Parathyroid adenoma (tissue), 2 donors: ENCODE results near the gene NFIB.

Source experiments
- H2AFZ ChIP-seq: fragments of 300-600 bp; sonication (generic); one replicate; pipeline ENCODE4 v1.7.0; 2017; ENCODE audit warnings: antibody characterized with exemption, mild to moderate bottlenecking
- H3K27ac ChIP-seq: fragments of 300-600 bp; sonication (generic); one replicate; pipeline ENCODE4 v1.7.0; 2017
- H3K27me3 ChIP-seq: fragments of 300-600 bp; sonication (generic); one replicate; pipeline ENCODE4 v1.7.0; 2017; ENCODE audit warnings: low read length; ENCODE audit not compliant: control insufficient read depth, insufficient read depth
- H3K36me3 ChIP-seq: fragments of 300-600 bp; sonication (generic); one replicate; pipeline ENCODE4 v1.7.0; 2017; ENCODE audit warnings: low read length; ENCODE audit not compliant: control insufficient read depth, insufficient read depth
- H3K4me1 ChIP-seq: fragments of 300-600 bp; sonication (generic); one replicate; pipeline ENCODE4 v1.7.0; 2017; ENCODE audit warnings: control low read depth
- H3K4me2 ChIP-seq: fragments of 300-600 bp; sonication (generic); one replicate; pipeline ENCODE4 v1.7.0; 2017; ENCODE audit warnings: low read length
- H3K4me3 ChIP-seq: fragments of 300-600 bp; sonication (generic); one replicate; pipeline ENCODE4 v1.7.0; 2017; ENCODE audit warnings: low read depth, low read length
- H3K79me2 ChIP-seq: fragments of 300-600 bp; sonication (generic); one replicate; pipeline ENCODE4 v1.7.0; 2017; ENCODE audit warnings: control low read depth
- H3K9ac ChIP-seq: fragments of 300-600 bp; sonication (generic); one replicate; pipeline ENCODE4 v1.7.0; 2017; ENCODE audit warnings: mild to moderate bottlenecking
- H3K9me3 ChIP-seq: fragments of 300-600 bp; sonication (generic); one replicate; pipeline ENCODE4 v1.7.0; 2017; ENCODE audit warnings: low read length; ENCODE audit not compliant: control insufficient read depth
- CTCF ChIP-seq: fragments of 300-600 bp; sonication (generic); IDR thresholded peaks from one replicate; pipeline ENCODE4 v1.7.0; 2017; ENCODE audit warnings: antibody characterized with exemption, mild to moderate bottlenecking
- donor health status: primary hyperparathyroidism.

Gene NFIB

GRCh38 chr9:14261616-14262015 lies 52.3 kb downstream of the NFIB start:
- Histone ChIP-seq H3K4me1 (no peaks in the 10 kb centered on the region), H3K9me3 (no peaks in the 10 kb centered on the region), H3K27ac (no peak overlapping the region), H3K4me3 (no peak overlapping the region), H3K36me3 (no peaks in the 10 kb centered on the region), H2AFZ (no peak overlapping the region), H3K79me2 (no peaks in the 10 kb centered on the region), H3K4me2 (no peak overlapping the region), H3K9ac (no peak overlapping the region), H3K27me3 (no peaks in the 10 kb centered on the region)
- no peak for TF ChIP-seq CTCF

- Histone ChIP-seq H3K79me2 (no peaks in the 10 kb centered on the region), H3K36me3 (no peaks in the 10 kb centered on the region), H2AFZ (no peak overlapping the region), H3K4me2 (no peak overlapping the region), H3K9me3 (no peaks in the 10 kb centered on the region), H3K4me3 (no peak overlapping the region), H3K27me3 (no peaks in the 10 kb centered on the region), H3K27ac (no peak overlapping the region), H3K4me1 (no peaks in the 10 kb centered on the region), H3K9ac (no peak overlapping the region)
- TF ChIP-seq CTCF = no peak
Observed at GRCh38 chr9:14260101-14260500, 53.8 kb downstream of the NFIB start.

GRCh38 chr9:14258660-14259239 lies 55.2 kb downstream of the NFIB start:
- Histone ChIP-seq H3K79me2 (no peaks in the 10 kb centered on the region), H3K9ac (no peak overlapping the region), H3K4me3 (no peak overlapping the region), H2AFZ (no peak overlapping the region), H3K27ac (no peak overlapping the region), H3K27me3 (no peaks in the 10 kb centered on the region), H3K36me3 (no peaks in the 10 kb centered on the region), H3K4me1 (no peaks in the 10 kb centered on the region), H3K4me2 (no peak overlapping the region), H3K9me3 (no peaks in the 10 kb centered on the region)
- TF ChIP-seq CTCF = no peak

- no peaks in the 10 kb centered on the region for H3K27me3 ChIP-seq
- H3K4me3 ChIP-seq = no peak overlapping the region
- no peak overlapping the region for H3K9ac ChIP-seq
- no peak overlapping the region for H2AFZ ChIP-seq
- no peak for TF ChIP-seq CTCF
- H3K9me3 ChIP-seq = no peaks in the 10 kb centered on the region
- H3K4me1 ChIP-seq = no peaks in the 10 kb centered on the region
- H3K79me2 ChIP-seq = no peaks in the 10 kb centered on the region
- H3K27ac ChIP-seq = no peak overlapping the region
- H3K36me3 ChIP-seq = no peaks in the 10 kb centered on the region
- H3K4me2 ChIP-seq = no peak overlapping the region
Observed at GRCh38 chr9:14258156-14258555, 55.8 kb downstream of the NFIB start.

GRCh38 chr9:14256588-14256987 lies 57.4 kb downstream of the NFIB start:
- no peak overlapping the region for H3K9ac ChIP-seq
- no peaks in the 10 kb centered on the region for H3K9me3 ChIP-seq
- no peak overlapping the region for H3K27ac ChIP-seq
- peaks cover under 1% of the 10 kb centered on the region for H3K4me1 ChIP-seq
- no peaks in the 10 kb centered on the region for H3K27me3 ChIP-seq
- TF ChIP-seq CTCF = no peak
- no peaks in the 10 kb centered on the region for H3K79me2 ChIP-seq
- no peak overlapping the region for H2AFZ ChIP-seq
- no peak overlapping the region for H3K4me2 ChIP-seq
- no peaks in the 10 kb centered on the region for H3K36me3 ChIP-seq
- H3K4me3 ChIP-seq = no peak overlapping the region
